Activated CD4-positive, CD25-positive, alpha-beta regulatory T cell treated with anti-CD3 and anti-CD28 coated beads, Interleukin-2, amount 50 U/mL, for 24 hours (primary cell): ENCODE measurements around the gene DUSP8.
"Not testable (repeated sequence)": the region's sequence is repeated elsewhere in the genome, so short reads cannot be mapped to it uniquely, and the experiment has no call there.

Source experiments
- ATAC-seq, 2 donors: fragments of 150-1000 bp; cut with Tn5 transposase; one replicate each; pipeline ENCODE4 v1.10.0; 2021; ENCODE audit warnings: mild to moderate bottlenecking in 1 of 2, moderate library complexity in 1 of 2

DUSP8 gene

DNA sequence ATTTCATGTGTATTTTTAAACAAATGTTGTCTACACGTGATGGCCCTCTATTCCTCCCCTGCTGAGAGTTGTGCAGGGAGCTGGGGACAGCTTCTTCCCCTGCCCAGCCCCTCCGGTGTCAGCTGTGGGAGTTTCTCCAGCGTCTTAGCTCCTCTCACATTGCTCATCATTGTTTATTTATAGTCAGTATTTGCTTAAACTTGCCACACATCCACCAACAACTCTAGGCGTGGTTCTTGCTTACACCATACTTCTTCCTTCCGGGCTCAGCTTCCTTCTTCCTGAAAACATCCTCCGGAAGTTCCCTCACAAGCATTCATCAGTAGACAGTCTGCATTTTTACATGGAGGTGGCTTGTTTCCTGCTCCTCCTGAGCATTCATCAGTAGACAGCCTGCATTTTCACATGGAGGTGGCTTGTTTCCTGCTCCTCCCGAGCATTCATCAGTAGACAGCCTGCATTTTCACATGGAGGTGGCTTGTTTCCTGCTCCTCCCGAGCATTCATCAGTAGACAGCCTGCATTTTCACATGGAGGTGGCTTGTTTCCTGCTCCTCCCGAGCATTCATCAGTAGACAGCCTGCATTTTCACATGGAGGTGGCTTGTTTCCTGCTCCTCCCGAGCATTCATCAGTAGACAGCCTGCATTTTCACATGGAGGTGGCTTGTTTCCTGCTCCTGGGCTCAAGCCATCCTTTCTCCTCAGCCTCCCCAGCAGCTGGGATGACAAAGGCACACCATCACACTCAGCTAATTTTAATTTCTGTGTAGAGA, 17.3 kb upstream of the DUSP8 start:
- peak in 1 of 2 donors; percentile 38 for ATAC-seq

DNA sequence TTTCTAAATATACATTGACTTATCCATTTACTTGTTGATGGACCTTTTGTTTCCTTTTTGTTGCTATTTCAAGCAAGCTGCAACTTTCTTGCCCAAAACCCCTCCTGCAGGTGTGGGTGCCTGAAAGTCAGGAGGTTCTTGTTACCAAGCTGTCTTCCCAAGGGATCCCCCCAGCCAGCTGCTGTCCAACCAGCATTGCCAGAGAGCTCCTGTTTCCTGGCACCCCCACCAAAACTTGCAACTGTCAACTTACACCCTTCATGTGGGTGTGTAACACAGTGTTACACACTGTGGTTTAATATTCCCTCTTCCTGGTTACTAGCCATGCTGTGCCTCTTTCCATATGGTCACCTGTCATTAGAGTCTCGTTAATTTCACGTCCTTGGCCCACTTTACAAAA, 14.6 kb upstream of the DUSP8 start:
- no peak for ATAC-seq

DNA sequence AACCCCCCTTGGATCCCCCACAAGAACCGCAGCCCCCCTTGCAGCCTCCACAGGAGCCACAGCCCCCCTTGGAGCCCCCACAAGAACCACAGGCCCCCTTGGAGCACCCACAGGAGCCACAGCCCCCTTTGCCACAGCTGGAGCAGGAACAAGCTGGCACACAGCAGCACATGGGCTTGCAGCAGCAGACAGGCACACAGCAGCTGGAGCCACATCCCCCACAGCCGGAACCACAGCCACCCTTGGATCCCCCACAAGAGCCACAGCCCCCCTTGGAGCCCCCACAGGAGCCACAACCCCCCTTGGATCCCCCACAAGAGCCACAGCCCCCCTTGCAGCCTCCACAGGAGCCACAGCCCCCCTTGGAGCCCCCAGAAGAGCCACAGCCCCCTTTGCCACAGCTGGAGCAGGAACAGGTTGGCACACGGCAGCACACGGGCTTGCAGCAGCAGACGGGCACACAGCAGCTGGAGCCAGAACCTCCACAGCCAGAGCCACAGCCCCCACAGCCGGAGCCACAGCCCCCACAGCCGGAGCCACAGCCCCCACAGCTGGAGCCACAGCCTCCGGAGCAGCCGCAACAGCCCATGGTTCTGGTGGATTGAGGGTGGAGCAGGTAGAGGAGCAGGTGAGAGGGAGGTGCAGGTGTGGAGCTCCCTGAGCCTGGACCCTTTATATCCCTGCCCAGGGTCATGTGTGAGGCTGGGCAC, 12.7 kb upstream of the DUSP8 start, which contains the start of gene KRTAP5-1:
Gene KRTAP5-1, minus strand, starts transcription at position 623 of the 710 bp plus-strand sequence. Its CDS starts 34 bp downstream, at position 589.
- not testable (repeated sequence) for ATAC-seq

DNA sequence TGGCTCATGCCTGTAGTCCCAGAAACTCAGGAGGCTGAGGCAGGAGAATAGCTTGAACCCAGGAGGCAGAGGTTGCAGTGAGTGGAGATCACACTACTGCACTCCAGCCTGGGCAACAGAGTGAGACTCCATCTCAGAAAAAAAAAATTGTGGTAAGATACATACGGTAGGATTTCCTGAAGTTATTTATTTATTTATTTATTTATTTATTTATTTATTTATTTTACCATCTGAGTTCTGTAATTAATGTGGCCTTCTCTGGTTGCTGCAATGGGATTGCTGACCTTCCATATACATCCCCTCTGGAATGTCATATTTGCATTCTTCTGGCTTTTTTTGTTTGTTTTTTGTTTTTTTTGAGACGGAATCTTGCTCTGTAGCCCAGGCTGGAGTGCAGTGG, 10.8 kb upstream of the DUSP8 start:
- not testable (repeated sequence) for ATAC-seq

DNA sequence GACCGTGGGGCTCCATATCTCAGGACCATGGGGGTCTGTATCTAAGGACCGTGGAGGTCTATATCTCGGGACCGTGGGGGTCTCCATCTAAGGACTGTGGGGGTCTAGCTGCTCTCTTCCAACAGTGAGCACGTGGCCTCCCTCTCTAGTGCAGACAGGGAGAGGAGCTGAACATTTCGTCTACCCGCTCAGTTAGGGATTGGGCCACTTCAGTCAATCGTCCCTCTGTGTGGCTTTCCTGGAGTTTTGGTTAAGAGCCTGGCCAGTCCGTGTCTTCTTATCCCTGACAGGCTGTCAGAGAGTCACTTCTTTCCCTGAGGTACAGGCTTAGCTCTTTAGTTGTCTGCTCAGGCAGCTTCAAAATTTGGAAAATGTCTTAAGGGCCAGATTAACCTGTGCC, 9.9 kb upstream of the DUSP8 start:
- no peak for ATAC-seq

DNA sequence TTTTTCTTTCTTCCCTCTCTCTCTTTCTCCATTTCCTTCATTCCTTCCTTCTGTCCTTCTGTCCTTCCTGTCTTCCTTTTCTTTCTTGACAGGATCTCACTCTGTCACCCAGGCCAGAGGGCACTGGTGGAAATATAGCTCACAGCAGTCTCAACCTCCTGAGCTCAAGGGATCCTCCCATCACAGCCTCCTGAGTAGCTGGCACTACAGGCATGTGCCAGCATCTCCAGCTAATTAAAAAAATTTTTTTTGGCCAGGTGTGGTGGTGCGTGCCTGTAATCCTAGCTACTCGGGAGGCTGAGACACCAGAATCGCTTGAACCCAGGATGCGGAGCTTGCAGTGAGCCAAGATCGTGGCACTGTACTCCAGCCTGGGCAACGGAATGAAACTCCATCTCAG, 4.8 kb upstream of the DUSP8 start:
- ATAC-seq, result no peak

DNA sequence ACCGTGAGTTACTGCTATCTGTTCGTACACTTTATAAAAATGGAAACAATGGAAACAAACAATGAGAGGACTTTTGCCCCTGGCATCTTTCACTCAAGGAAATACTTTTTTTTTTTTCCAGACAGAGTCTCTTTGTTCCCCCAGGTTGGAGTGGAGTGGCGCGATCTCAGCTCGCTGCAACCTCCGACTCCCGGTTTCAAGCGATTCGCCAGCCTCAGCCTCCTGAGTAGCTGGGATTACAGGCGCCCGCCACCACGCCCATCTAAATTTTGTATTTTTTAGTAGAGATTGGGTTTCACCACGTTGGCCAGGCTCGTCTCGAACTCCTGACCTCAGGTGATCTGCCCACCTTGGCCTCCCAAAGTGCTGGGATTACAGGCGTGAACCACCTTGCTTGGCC, 3.7 kb upstream of the DUSP8 start:
- not testable (repeated sequence) for ATAC-seq

DNA sequence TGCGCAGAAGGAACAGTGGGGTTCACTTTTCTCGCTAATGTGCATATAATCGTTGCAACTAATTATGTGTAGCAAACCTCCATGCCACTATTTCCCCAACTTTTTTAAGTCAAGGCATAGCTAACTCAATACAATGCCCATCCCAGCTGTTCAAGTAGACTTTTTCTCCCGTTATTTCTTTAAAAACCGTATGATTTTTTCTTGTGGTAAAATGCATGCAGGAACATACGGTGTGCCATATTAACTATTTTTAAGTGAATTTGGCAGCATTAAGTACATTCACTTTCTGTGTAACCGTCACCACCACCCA, 2.8 kb upstream of the DUSP8 start:
- ATAC-seq, result no peak

DNA sequence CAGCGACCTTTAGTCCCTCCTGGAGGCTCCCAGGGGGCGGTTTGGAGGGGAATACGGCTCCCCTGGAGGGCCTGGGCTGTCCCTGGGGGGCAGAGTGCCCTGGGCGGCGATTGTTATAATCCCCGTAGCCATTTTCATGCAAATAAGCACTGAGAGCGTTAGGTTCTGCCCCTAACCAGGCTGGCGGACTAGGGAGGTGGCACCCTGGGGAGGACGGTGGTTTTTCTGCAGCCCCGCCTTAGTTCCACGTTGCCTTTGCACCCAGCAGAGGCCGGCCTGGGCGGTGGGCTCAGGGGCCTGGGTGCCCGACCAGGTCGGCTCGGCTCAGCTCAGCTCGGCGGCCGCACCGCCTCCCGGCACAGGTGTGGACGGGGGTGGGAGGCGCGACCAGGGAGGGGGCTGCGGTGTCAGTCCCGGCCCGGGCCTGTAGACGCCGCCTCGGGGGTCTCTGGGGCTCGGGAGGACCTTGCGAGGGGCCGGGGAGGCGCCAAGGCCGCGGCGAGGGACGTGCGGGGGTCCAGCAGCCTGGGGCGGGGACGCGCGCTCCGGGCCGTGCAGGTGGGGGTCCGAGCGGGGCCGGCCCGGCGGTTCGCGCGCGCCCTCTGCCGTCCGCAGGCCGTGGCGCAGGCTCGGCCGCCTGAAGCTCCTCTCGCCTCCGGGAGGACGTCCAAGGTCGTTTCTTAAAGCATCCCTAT, 2.3 kb upstream of the DUSP8 start:
- peak; percentile 60 to 61 for ATAC-seq

DNA sequence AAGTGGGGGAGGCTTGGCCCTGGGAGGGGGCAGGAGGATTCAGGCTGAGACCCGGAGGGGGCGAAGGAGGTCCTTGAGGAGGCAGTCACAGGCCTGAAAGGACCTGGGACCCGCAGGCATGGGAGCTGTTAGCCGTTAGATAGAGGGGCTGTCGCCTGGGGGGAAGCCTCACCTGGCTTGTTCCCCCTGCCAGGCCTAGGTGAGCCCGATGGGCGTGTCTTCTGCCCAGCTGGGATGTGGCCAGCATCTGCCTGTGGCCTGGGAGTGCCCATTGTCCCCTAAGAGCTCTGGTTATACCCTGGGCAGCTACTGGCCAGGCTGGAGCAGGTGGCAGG, 1.8 kb upstream of the DUSP8 start:
- ATAC-seq, result no peak

DNA sequence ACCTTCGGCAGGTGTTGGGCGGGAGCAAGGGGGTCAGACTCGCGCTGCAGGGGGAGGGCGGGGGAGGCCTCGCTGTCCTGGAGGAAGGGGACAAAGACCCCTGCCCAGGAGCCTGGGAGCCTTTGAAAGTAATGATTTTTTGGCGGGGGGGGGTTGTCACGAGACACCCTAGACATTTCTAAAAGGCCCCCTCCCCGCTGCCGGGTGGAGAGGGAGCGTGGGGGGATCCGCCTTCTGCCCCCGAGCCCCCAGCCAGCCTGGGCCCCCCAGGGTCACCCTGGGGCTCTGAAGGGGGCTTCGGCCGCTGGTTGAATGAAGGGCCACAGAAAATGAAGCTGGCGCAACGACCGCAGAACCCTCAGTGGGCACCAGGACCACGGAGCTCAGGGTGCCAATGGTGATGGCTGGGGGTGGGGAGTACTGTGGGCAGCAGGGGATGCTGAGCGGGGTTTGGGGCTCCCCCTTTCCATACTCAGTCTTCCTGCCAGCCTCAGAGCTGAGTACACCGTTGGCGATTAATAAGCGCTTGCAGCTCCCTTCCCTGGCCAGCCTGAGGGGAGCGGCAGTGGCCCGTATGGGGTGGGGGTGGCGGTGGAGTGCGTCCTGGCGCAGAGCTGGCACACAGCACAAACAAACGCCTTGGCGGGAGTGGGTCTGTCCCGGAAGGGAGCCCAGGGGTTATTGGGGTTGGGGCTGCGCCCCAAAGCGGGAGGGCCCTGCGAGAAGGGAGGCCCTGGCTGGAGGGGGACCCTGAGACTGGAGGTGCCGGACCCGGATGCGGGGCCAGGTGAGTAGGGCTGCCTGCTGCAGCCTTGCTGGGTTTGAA, 1.2 kb upstream of the DUSP8 start:
- no peak for ATAC-seq

DNA sequence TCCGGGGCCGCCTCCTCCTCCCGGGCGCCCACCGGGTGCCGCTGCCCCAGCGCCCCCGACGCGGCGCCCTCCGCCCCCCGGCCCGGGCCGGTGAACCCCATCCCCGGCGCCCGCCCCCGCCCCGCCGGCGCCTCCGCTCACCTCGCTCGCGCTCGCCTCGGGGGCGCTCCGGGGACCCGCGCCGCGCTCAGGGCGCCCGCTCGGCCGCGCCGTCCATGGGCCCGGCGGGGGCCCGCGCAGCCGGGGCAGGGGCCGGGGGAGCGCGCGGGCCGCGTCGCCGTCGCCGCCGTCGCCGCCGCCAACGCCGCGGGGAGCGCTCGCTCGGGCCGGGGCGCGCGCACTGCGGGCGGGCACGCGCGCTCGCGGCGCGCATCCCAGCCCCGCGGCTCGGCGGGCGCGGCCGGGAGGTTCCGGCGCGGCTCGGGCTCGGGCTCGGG, 293 bp downstream of the DUSP8 start:
- peak in 1 of 2 donors; percentile 8 for ATAC-seq

DNA sequence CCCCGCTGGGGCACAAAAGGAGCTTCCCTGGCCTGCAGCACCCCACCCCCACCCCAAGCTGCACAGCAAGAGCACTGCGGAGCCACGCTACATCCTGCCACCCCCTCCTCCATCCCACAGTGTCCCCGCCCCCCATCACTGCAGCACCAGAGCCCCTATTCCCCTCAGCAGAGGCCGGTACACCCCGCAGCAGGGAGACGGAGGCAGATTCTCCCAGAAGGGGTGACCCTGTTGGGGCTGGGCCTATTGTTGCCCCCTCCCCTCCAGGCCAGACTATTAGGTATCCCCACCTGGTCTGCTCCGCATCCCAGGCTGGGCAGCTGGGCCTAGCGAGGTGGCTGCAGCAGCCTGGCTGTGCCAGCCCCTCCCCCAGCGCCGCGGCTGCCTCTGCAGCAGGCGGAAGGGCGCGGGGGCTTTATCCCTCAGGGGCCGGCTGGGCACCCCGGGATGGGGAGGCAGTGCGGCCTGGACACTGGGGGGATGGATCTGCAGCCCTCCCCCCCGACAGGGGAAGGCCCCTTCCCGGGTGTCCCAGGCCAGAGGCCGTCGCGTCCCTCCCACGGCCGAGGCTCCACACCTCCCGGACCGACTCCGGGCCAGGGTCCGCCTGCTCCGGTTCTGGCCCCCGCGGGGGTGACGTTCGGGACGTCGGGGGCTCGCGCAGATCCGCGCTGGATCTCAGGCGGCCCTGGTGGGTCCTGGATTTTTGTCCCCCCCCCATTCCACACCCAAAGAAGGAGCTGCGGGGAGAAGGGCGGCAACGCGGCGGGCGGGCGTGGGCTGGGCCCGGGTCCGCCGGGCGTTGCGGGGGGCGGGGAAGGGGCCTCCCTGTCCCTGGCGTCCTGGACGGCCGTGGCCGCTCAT, 943 bp downstream of the DUSP8 start:
- no peak for ATAC-seq

DNA sequence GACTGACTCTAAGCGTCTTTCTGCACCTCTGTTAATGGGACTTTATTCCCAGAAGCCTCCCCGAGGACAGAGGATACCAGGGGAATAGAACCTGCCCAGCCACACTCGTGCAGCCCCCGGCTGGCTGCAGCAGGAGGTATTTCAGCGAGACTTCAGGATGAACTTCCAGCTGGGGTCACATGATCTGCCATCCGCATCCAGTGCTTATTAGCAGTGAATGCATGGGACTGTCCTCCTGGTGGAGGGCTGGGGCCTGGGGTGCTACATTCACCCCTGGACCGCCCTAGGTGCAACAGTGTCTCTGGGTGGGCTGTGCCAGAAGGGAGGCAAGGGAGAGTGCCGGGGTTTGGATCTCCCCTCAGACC, 1.6 kb downstream of the DUSP8 start:
- no peak for ATAC-seq

DNA sequence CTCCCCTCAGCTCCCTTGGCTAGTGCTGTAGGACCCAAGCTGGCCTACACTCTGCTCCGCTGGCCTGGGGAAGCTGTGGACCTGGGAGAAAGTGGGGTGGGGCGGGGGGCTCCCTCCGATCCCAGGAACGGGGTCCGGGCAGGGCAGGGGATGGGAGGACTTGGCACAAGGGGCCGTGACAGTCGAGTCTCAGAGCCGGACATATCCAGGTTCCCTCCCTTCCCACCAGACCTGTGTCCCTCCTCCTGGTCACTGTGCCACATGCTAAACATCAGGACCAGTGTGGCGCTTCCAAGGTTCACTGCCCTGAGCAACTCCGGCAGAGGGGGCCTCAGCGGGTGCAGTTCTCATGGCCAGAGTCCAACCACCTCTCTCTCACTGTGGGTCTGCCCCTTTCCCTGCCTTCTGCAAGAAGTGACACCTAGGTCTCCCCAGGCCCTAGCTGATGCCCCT, 2.0 kb downstream of the DUSP8 start:
- ATAC-seq, result no peak

DNA sequence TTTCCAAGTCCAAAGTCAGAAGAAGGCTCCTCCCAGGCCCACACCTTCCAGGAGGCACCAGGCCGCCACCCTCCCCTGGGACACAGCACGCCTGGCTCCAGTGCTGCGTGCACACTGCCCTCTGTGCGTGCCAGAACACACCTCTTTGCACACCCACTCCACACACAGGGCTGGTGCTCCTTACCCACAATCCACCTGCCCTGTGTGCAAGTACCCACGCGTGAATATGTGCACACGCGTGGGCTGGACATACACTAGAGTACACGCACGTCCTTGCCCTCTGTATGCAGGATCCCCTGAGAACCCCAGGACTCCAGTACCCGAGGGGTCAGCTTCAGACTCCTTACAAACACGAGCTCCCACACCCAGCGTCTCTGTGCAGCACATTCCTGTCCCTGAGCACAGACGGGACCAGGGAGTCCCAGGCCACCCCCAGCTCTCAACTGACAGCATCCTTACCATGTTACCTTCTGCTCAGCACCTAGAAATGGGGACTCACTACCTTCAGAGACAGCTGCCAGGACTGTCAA, 2.8 kb downstream of the DUSP8 start:
- no peak for ATAC-seq

DNA sequence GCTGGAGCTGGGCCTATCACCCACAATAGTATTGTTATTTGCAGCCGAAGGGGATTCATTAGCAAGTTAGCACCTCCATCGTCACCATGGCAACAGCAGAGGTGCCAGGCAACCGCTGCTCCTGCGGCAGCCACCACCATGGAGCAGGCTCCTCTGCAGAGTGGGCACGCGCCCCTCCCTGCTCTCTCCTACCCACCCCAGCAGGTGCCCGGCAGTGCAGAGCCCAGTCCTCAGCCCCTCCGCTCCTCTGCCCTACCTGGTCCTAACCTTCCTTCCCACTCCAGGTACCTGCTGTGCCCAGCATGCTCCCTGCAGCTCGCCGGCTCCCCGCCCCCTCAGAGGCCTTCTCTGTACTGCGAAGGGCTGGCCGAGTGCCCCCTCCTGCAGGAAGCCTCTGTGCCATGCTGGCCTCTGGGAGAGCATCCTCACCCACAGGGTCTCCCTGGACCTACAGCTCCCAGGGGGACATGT, 3.6 kb downstream of the DUSP8 start:
- ATAC-seq, result no peak

DNA sequence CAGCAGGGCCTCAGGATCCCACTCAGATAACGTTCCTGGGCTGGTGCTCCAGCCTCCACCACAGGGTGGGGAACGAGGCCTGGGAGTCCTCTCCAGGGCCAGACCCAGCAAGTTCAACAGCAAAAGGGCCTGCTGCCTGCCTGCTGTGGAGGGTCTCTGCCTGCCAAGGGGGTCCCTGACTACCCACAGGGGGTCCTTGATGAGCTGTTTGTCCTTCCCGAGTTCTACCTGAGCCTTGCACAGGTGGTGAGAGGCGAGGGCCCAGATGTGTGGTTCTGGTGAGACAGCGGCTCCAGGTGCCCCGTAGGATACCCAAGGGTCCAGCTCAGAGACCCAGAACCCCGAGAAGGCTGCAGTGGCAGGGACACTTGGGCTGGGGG, 4.4 kb downstream of the DUSP8 start:
- ATAC-seq, result no peak

DNA sequence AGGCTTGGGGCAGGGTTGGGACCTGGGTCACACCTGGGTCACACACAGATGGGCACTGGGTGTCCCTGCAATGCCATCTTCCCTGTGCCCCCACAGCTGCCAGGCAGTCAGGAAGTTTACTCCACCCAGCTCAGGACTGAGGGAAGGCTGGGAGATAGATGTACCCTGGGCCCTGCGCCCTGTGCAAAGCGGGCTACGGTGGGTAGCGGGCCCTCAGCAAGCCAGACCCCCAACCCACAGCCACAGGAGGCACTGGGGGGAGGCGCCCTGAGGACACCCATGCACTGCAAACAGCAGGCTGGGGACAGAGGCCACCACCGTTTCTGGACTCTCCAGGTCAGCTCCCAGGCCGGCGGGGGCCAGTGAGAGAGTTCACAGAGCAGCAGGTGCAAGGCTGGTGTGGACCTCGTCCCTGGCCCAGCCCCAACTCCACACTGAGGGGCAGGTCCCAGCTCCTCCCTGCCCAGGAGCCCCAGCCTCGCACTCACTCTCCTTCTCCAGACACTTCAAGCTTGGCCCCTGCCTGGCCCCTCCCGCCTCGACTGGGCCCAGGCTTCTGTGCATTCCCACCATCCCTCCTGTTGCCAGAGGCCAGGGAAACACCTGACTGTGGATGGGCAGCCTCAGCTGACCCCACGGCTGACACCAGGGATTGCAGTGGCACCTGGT, 4.9 kb downstream of the DUSP8 start:
- no peak for ATAC-seq

DNA sequence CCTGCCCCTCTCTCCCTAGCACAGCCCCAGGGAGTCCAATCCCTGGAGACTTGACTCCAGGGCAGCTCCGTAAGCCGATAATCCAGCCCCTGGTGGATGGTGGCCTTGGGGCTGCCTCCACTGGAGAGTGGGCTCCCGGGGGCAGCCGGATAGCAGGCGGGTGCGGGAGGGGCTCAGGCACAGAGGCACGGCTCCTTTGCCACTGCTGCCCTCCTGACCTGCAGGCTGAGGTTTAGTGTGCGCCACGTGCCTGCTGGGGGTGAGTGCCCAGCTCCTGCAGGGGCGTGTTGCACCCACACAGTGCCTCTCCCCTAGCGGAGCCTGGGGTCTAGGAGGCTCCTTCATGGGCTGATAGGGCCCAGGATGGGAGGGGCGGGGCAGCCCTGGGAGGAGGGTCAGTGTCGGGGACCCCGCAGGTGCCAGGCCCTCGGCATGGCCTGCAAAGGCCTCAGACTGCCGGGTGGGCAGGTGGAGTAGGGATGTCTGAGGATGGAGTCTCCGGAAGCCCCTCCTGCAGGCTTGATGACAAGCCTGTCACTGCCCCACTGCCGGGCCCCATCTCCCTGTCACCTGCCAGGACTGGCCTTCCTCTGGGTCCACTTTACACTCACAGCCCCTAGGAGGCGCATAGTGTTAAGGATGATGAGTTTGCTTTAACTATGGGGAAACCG, 5.6 kb downstream of the DUSP8 start:
- no peak for ATAC-seq

DNA sequence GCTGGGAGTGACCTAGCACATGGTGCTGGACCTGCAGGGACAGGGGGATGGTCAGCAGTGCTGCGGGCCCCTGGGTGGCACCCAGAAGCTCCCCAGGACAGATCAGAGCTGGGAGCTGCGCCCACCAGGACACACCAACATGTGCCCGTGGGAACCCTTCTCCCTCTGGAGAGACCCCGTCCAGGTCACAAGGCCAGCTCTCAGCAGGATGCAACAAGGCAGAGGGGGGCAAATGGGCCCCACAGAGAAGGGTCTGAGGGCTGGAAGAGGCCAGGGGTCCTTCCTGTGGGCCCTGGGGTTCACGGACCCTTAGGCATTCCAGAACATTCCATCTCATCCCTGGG, 6.2 kb downstream of the DUSP8 start:
- no peak for ATAC-seq
